K562 (cell line): ENCODE measurements around the gene CDH7.

ENCODE experiments used
- CTCF ChIP-seq, 3 experiments: IDR thresholded peaks in 2 of 3; conservative IDR thresholded peaks in 1 of 3; 2 replicates each; pipeline ENCODE4 v1.5.1; 2011 to 2012; ENCODE audit warnings: low read length in 3 of 3, mild to moderate bottlenecking in 3 of 3, control low read depth in 2 of 3, improper control_type of control experiment in 1 of 3, inconsistent platforms in 1 of 3, low read depth in 1 of 3, mixed read lengths in 1 of 3, moderate library complexity in 1 of 3; ENCODE audit not compliant: insufficient read depth in 2 of 3
- FOXO4 ChIP-seq: fragments of 450-650 bp; formaldehyde crosslinking; IDR thresholded peaks from 2 replicates; pipeline ENCODE4 v1.4.0; 2020; ENCODE audit warnings: mild to moderate bottlenecking, moderate library complexity
- POLR2A ChIP-seq: fragments of 450-650 bp; conservative IDR thresholded peaks from 2 replicates; pipeline ENCODE4 v1.6.1; 2016
- TCFL5 ChIP-seq: fragments of 250-450 bp; sonication (Bioruptor Pico); conservative IDR thresholded peaks from 2 replicates; pipeline ENCODE4 v1.6.1; 2021; ENCODE audit warnings: mild to moderate bottlenecking, moderate library complexity, matching md5 sums
- ZFP1 ChIP-seq: fragments of 450-650 bp; formaldehyde crosslinking; IDR thresholded peaks from 2 replicates; pipeline ENCODE4 v1.4.0; 2020; ENCODE audit warnings: mild to moderate bottlenecking, mixed read lengths
- ZNF76 ChIP-seq: fragments of 250-450 bp; sonication (Bioruptor Pico); IDR thresholded peaks from 2 replicates; pipeline ENCODE4 v1.4.0; 2020; ENCODE audit warnings: mild to moderate bottlenecking, moderate library complexity, borderline replicate concordance

GRCh38 chr18:65937180-65937579 is 186.4 kb downstream of the CDH7 start:
- TF ChIP-seq ZFP1 (CRISPR knock-in tag) (no peak), CTCF (IDR thresholded peaks at IDR 0.05 in 2 of 3, conservative IDR thresholded peaks at IDR 0.05 in 1 of 3; ENCODE audit: insufficient read depth in 2 of 3, low read depth in 1 of 3, low read length in 3 of 3) (no peak), FOXO4 (CRISPR knock-in tag) (no peak), ZNF76 (CRISPR knock-in tag) (no peak), POLR2A (no peak), TCFL5 (no peak)
